ENCODE measurements around the gene COL26A1. TPM values are rescaled to one million over a fixed set of nuclear protein-coding genes. Genes with fewer than 3 reads are reported as not detected.

COL26A1 gene
- total RNA-seq, 3 donors from 2014 or later, result not detected

DNA sequence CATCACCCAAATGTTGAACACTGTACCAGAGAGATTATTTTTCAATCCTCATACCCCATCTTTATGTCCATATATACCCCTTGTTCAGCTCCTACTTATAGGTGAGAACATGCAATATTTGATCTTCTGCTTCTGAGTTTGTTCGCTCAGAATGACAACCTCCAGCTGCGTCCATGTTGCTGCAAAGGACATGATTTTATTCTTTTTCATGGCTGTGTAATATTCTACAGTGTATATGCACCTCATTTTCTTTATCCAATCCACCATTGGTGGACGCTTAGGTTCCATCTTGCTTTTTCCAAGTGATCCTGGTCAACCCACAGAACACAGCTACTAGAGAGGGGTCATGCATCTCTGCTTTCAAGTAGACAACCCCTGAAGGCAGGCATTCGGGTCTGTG is 166.9 kb downstream of the COL26A1 start:
- no peaks in the 10 kb centered on the region for H3K4me1 ChIP-seq (ENCODE audit: low read depth)
- DNase-seq, result no peak
- intact Hi-C loops (cut with DNase I, micrococcal nuclease), result no loop called here
- ATAC-seq, result no peak
- H3K4me3 ChIP-seq, result no peak overlapping the region
- no peak for TF ChIP-seq CTCF (IDR thresholded peaks at IDR 0.05)
- H3K36me3 ChIP-seq (ENCODE audit: low read depth), result no peaks in the 10 kb centered on the region
- no peaks in the 10 kb centered on the region for H3K9me3 ChIP-seq

DNA sequence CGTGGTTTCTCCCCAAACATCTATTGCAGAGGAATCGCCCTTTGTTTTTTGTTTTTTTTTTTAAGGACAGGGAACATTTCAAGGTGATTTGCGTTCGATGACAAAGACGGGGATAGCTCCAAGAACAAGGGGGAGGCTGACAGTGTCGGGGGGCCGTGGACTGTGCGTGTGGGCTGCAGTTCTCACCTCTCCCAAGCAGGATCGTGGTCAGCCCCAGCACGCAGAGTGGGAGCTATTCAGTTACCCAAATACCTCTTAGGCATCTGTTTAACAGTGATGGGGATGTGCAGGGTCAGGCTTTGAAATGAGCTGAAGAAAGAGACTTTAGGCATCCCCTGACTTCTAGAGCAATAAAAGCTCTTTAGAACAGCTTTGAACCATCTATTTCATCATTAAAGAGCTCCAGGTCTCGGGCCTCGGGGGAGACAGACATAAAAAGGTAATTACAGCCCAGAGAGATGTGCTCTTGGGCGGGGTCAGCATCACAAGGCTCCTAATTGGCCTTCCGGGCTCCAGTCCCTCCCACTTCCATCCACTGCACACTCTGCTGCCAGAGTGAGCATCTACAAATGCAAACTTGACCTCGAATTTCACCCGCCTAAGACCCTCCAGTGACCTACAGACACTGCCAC is 169.2 kb downstream of the COL26A1 start:
- ATAC-seq, result no peak
- H3K9me3 ChIP-seq, result no peaks in the 10 kb centered on the region
- no peak for DNase-seq
- intact Hi-C loops (cut with DNase I, micrococcal nuclease), result no loop called here
- H3K4me3 ChIP-seq, result no peak overlapping the region
- no peaks in the 10 kb centered on the region for H3K4me1 ChIP-seq (ENCODE audit: low read depth)
- no peak for TF ChIP-seq CTCF (IDR thresholded peaks at IDR 0.05)
- no peaks in the 10 kb centered on the region for H3K36me3 ChIP-seq (ENCODE audit: low read depth)

- intact Hi-C loops (cut with DNase I, micrococcal nuclease), result no loop called here
- Histone ChIP-seq H3K36me3 (ENCODE audit: low read depth) (no peaks in the 10 kb centered on the region), H3K4me1 (ENCODE audit: low read depth) (no peaks in the 10 kb centered on the region), H3K4me3 (no peak overlapping the region), H3K9me3 (no peaks in the 10 kb centered on the region)
- TF ChIP-seq CTCF (IDR thresholded peaks at IDR 0.05), result no peak
- DNase-seq (no peak), ATAC-seq (no peak)
Measured at GRCh38 chr7:101532400-101533102, 169.9 kb downstream of the COL26A1 start.

- no peak for ATAC-seq
- no peak overlapping the region for H3K4me3 ChIP-seq
- no peak for TF ChIP-seq CTCF (IDR thresholded peaks at IDR 0.05)
- no peaks in the 10 kb centered on the region for H3K4me1 ChIP-seq (ENCODE audit: low read depth)
- no peaks in the 10 kb centered on the region for H3K9me3 ChIP-seq
- DNase-seq, result no peak
- intact Hi-C loops (cut with DNase I, micrococcal nuclease), result no loop called here
- H3K36me3 ChIP-seq (ENCODE audit: low read depth), result no peaks in the 10 kb centered on the region
Measured at GRCh38 chr7:101533103-101533465, 170.4 kb downstream of the COL26A1 start.

DNA sequence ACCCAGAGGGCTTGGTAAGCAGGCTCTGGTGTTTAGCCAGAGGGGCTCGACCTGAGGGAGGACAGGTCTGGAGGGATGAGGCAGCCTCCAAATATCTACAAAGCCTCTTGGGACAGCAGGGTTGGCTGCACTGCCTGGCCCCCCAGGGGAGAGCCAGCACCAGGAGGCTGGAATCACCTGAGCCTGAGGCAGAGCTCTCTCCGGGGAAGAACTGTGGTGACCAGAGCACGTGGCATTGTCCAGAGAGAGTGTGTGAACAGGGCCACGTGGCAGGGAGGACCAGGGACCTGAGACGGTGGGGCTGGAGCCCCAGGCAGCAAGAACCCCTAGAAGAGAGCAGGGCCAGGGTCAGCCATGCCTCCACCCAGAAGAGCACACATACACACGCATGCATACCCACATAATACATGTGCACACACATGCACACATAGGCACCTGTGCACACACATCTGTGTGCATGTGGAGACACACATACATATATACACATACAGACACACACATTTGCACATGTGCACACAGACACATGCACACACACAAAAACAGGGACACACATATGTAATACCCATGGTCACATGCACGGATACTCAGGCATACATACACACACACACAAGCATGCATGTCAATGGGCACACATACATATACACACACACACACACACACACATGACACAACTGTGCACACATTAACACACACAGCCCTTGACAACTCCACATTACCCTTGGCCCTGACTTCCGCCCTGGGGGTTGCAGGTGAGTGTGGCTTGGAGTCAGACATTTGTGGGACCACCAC is 171.5 kb downstream of the COL26A1 start:
- DNase-seq, result no peak
- Histone ChIP-seq H3K9me3 (no peaks in the 10 kb centered on the region), H3K36me3 (ENCODE audit: low read depth) (no peaks in the 10 kb centered on the region), H3K4me1 (ENCODE audit: low read depth) (no peaks in the 10 kb centered on the region), H3K4me3 (no peak overlapping the region)
- no peak for TF ChIP-seq CTCF (IDR thresholded peaks at IDR 0.05)
- intact Hi-C loops (cut with DNase I, micrococcal nuclease), result no loop called here
- ATAC-seq, result no peak
